ENCODE measurements around the gene CCDC71L.

Gene CCDC71L

GRCh38 chr7:106615808-106616707, 44.9 kb downstream of the CCDC71L start:
- no peak; the same call in 1 of the 3 replicates for ATAC-seq

GRCh38 chr7:106614751-106615150, 46.2 kb downstream of the CCDC71L start:
- ATAC-seq, result no peak
- TF ChIP-seq PPARA (CRISPR knock-in tag; IDR thresholded peaks at IDR 0.05; ENCODE audit: borderline replicate concordance) (no peak), RARB (CRISPR knock-in tag; IDR thresholded peaks at IDR 0.05) (no peak), TCF4 (CRISPR knock-in tag; IDR thresholded peaks at IDR 0.05; ENCODE audit: borderline replicate concordance) (no peak), SNAI2 (CRISPR knock-in tag; IDR thresholded peaks at IDR 0.05) (no peak), ZNF8 (CRISPR knock-in tag; IDR thresholded peaks at IDR 0.05) (no peak), BACH2 (CRISPR knock-in tag; IDR thresholded peaks at IDR 0.05; ENCODE audit: borderline replicate concordance) (no peak), OSR1 (CRISPR knock-in tag; IDR thresholded peaks at IDR 0.05) (no peak), PATZ1 (CRISPR knock-in tag; IDR thresholded peaks at IDR 0.05; ENCODE audit: borderline replicate concordance) (no peak), GLIS3 (CRISPR knock-in tag; IDR thresholded peaks at IDR 0.05) (no peak), ZFP30 (CRISPR knock-in tag; IDR thresholded peaks at IDR 0.05) (no peak), ZFP3 (CRISPR knock-in tag; IDR thresholded peaks at IDR 0.05) (no peak), ZNF70 (CRISPR knock-in tag; IDR thresholded peaks at IDR 0.05) (no peak), ARNTL (CRISPR knock-in tag; IDR thresholded peaks at IDR 0.05; ENCODE audit: borderline replicate concordance, low read depth) (no peak)

More at GRCh38 chr7:106615808-106616707, 44.9 kb downstream of the CCDC71L start:
- TF ChIP-seq SNAI2 (CRISPR knock-in tag; IDR thresholded peaks at IDR 0.05) (no peak), TOX (CRISPR knock-in tag; IDR thresholded peaks at IDR 0.05; ENCODE audit: borderline replicate concordance) (no peak), ZFP30 (CRISPR knock-in tag; IDR thresholded peaks at IDR 0.05) (no peak), CSDC2 (CRISPR knock-in tag; IDR thresholded peaks at IDR 0.05) (no peak), CREB5 (CRISPR knock-in tag; IDR thresholded peaks at IDR 0.05; ENCODE audit: low read depth) (no peak), ARNTL (CRISPR knock-in tag; IDR thresholded peaks at IDR 0.05; ENCODE audit: borderline replicate concordance, low read depth) (no peak), TSHZ2 (CRISPR knock-in tag; IDR thresholded peaks at IDR 0.05) (no peak), OSR1 (CRISPR knock-in tag; IDR thresholded peaks at IDR 0.05) (no peak), ZFP3 (CRISPR knock-in tag; IDR thresholded peaks at IDR 0.05) (no peak), POU6F1 (CRISPR knock-in tag; IDR thresholded peaks at IDR 0.05; ENCODE audit: borderline replicate concordance, low read depth) (no peak), CSRNP3 (CRISPR knock-in tag; IDR thresholded peaks at IDR 0.05) (no peak)
